HCT116 (cell line): ENCODE measurements around the gene NFATC1. TPM values are rescaled to one million over a fixed set of nuclear protein-coding genes. Genes with fewer than 3 reads are reported as not detected.

Experiments used
- ATAC-seq: fragments of 200-7000 bp; cut with Tn5 transposase; 2 replicates; pipeline ENCODE4 v1.9.1; 2020; ENCODE audit warnings: mild to moderate bottlenecking, moderate library complexity
- BruUV-seq: library from RNA; stranded (reverse); fragments of 400-500 nt; replicated peaks from 2 replicates; lab custom pipeline; 2021; lab: Mats Ljungman, UMichigan
- CTCF ChIA-PET: fragments of 300-600 bp; sonication (Branson Sonifier 250); formaldehyde crosslinking; loops from one replicate; lab custom pipeline; 2021; ENCODE audit warnings: antibody characterized with exemption; lab: Charles Lee
- POLR2A ChIA-PET: fragments of 300-600, 350-600 bp; sonication (Branson Sonifier 250); formaldehyde crosslinking; loops from one replicate; lab custom pipeline; 2021; ENCODE audit warnings: antibody characterized with exemption; lab: Charles Lee
- RAD21 ChIA-PET, 2 experiments: fragments of 300-600 bp; sonication (Branson Sonifier 250); formaldehyde crosslinking; loops; one replicate each; lab custom pipeline; 2023; ENCODE audit warnings: low total read pairs in 2 of 2; ENCODE audit not compliant: uncharacterized antibody in 2 of 2, unreplicated experiment in 2 of 2, low non-redundant PET in 1 of 2; lab: Charles Lee
- DNase-seq: peaks from one replicate; pipeline ENCODE4 v3.0.0-alpha.2; 2010; ENCODE audit warnings: low read depth, low spot score
- H2AFZ ChIP-seq: fragments of 200-600 bp; shearing (Covaris generic), sonication (generic); 2 replicates; pipeline ENCODE4 v1.6.1; 2017; ENCODE audit warnings: low read depth, mixed run types, mixed read lengths, antibody characterized with exemption, low read length; ENCODE audit not compliant: poor library complexity, severe bottlenecking
- H3K27ac ChIP-seq: 2 replicates; pipeline ENCODE4 v1.5.1; 2012; ENCODE audit warnings: low read depth, low read length
- H3K27me3 ChIP-seq: fragments of 200-600 bp; sonication (generic); 2 replicates; pipeline ENCODE4 v1.6.1; 2016; ENCODE audit warnings: mixed run types, low read length, mixed read lengths; ENCODE audit not compliant: insufficient read depth
- H3K36me3 ChIP-seq, 2 experiments: fragments of 200-500 bp in 1 of 2; fragments of 200-600 bp in 1 of 2; sonication (Bioruptor generic) in 1 of 2; sonication (generic) in 1 of 2; 2 replicates each; pipeline versions ENCODE4 v1.5.1 to v1.6.1; 2014 to 2016; ENCODE audit warnings: low read length in 2 of 2, inconsistent platforms in 1 of 2, mixed read lengths in 1 of 2, mixed run types in 1 of 2; ENCODE audit not compliant: insufficient read depth in 2 of 2, control insufficient read depth in 1 of 2
- H3K4me1 ChIP-seq, 2 experiments: fragments of 200-600 bp in 1 of 2; sonication (generic) in 1 of 2; 2 replicates each; pipeline versions ENCODE4 v1.5.1 to v1.6.1; 2012 to 2017; ENCODE audit warnings: low read length in 2 of 2, inconsistent platforms in 1 of 2, mild to moderate bottlenecking in 1 of 2, mixed read lengths in 1 of 2, mixed run types in 1 of 2, moderate library complexity in 1 of 2; ENCODE audit not compliant: insufficient read depth in 2 of 2, control insufficient read depth in 1 of 2
- H3K4me2 ChIP-seq: fragments of 200-600 bp; sonication (generic); 2 replicates; pipeline ENCODE4 v1.6.1; 2017; ENCODE audit warnings: mixed run types, low read length, mixed read lengths
- H3K4me3 ChIP-seq, 2 experiments: fragments of 200-600 bp in 1 of 2; sonication (generic) in 1 of 2; replicated peaks in 1 of 2; 2 replicates each; pipeline ENCODE4 v1.5.1; 2011 to 2016; ENCODE audit warnings: low read length in 2 of 2, control low read depth in 1 of 2, low read depth in 1 of 2, mild to moderate bottlenecking in 1 of 2, mixed read lengths in 1 of 2, mixed run types in 1 of 2
- H3K79me2 ChIP-seq: fragments of 200-600 bp; sonication (generic); 2 replicates; pipeline ENCODE4 v1.6.1; 2017; ENCODE audit warnings: mild to moderate bottlenecking, mixed run types, low read length, moderate library complexity, mixed read lengths; ENCODE audit not compliant: insufficient read depth
- H3K9ac ChIP-seq: fragments of 200-600 bp; sonication (generic); 2 replicates; pipeline ENCODE4 v1.6.1; 2016; ENCODE audit warnings: low read length, mixed read lengths
- H3K9me2 ChIP-seq: fragments of 200-600 bp; sonication (generic), shearing (Covaris generic); 2 replicates; pipeline ENCODE4 v1.6.1; 2017; ENCODE audit warnings: mixed run types, mild to moderate bottlenecking, moderate library complexity; ENCODE audit not compliant: insufficient read depth
- H3K9me3 ChIP-seq, 2 experiments: fragments of 200-500 bp in 1 of 2; fragments of 200-600 bp in 1 of 2; sonication (Bioruptor generic) in 1 of 2; sonication (generic) in 1 of 2; 2 replicates each; pipeline ENCODE4 v1.6.1; 2014 to 2017; ENCODE audit warnings: low read length in 2 of 2, mixed read lengths in 2 of 2, inconsistent platforms in 1 of 2, low read depth in 1 of 2, mild to moderate bottlenecking in 1 of 2, mixed run types in 1 of 2, moderate library complexity in 1 of 2; ENCODE audit not compliant: control insufficient read depth in 1 of 2, insufficient read depth in 1 of 2
- H4K20me1 ChIP-seq: fragments of 200-600 bp; sonication (generic), shearing (Covaris generic); 2 replicates; pipeline ENCODE4 v1.6.1; 2017; ENCODE audit warnings: mixed run types, mild to moderate bottlenecking, moderate library complexity; ENCODE audit not compliant: insufficient read depth
- CBX3 ChIP-seq: IDR thresholded peaks from 2 replicates; pipeline ENCODE4 v1.6.1; 2012; ENCODE audit warnings: low read depth
- ELF1 ChIP-seq: IDR thresholded peaks from 2 replicates; pipeline ENCODE4 v1.6.1; 2012; ENCODE audit warnings: low read depth, borderline replicate concordance
- EZH2 ChIP-seq: fragments of 200-600 bp; sonication (generic); IDR thresholded peaks from 2 replicates; pipeline ENCODE4 v1.6.1; 2017; ENCODE audit warnings: antibody characterized with exemption, mixed run types
- EZH2phosphoT487 ChIP-seq: fragments of 200-600 bp; IDR thresholded peaks from 2 replicates; pipeline ENCODE4 v1.6.1; 2018; ENCODE audit warnings: antibody characterized with exemption, borderline replicate concordance
- JUND ChIP-seq: IDR thresholded peaks from 2 replicates; pipeline ENCODE4 v1.6.1; 2012
- POLR2A ChIP-seq: IDR thresholded peaks from 2 replicates; pipeline ENCODE4 v1.7.0; 2011; ENCODE audit warnings: borderline replicate concordance; ENCODE audit not compliant: insufficient read depth, insufficient read length; ENCODE audit errors: extremely low read depth
- POLR2AphosphoS5 ChIP-seq: IDR thresholded peaks from 2 replicates; pipeline ENCODE4 v1.6.1; 2011; ENCODE audit warnings: mild to moderate bottlenecking, low read depth, low read length, moderate library complexity
- RAD21 ChIP-seq: IDR thresholded peaks from 2 replicates; pipeline ENCODE4 v1.6.1; 2012; ENCODE audit warnings: low read depth, mild to moderate bottlenecking
- SIN3A ChIP-seq: IDR thresholded peaks from 2 replicates; pipeline ENCODE4 v1.6.1; 2012; ENCODE audit warnings: low read depth
- TCF7L2 ChIP-seq: IDR thresholded peaks from 2 replicates; pipeline ENCODE4 v1.7.0; 2011; ENCODE audit warnings: borderline replicate concordance, inconsistent platforms; ENCODE audit not compliant: insufficient read depth, insufficient read length; ENCODE audit errors: extremely low read depth
- ZFX ChIP-seq: fragments of 450-650 bp; IDR thresholded peaks from 2 replicates; pipeline ENCODE4 v1.6.1; 2017
- intact Hi-C: fragments of 100-400 bp; cut with micrococcal nuclease; formaldehyde crosslinking; loops from 2 replicates; pipeline ENCODE4 v1.10.0; 2022
- total RNA-seq: library from RNA; stranded (reverse); gene quantifications from one replicate; pipeline ENCODE4 v1.2.1, GENCODE V29; 2021; ENCODE audit not compliant: unreplicated experiment
- TF ChIP-seq, protein P1 (sequence below): IDR thresholded peaks from 2 replicates; pipeline ENCODE4 v1.6.1; 2012
- TF ChIP-seq, protein P2 (sequence below): IDR thresholded peaks from 2 replicates; pipeline ENCODE4 v1.6.1; 2012; ENCODE audit warnings: low read depth
- TF ChIP-seq, protein P3 (sequence below), 3 experiments: fragments of 200-600 bp in 1 of 3; sonication (generic) in 1 of 3; IDR thresholded peaks in 2 of 3; conservative IDR thresholded peaks in 1 of 3; 2 replicates each; pipeline ENCODE4 v1.5.1; 2012 to 2017; ENCODE audit warnings: low read depth in 2 of 3, low read length in 2 of 3, antibody characterized with exemption in 1 of 3, borderline replicate concordance in 1 of 3, control low read depth in 1 of 3, mild to moderate bottlenecking in 1 of 3, mixed read lengths in 1 of 3, mixed run types in 1 of 3, moderate library complexity in 1 of 3; ENCODE audit not compliant: insufficient read depth in 1 of 3

Gene NFATC1
- total RNA-seq, 1 experiment from 2014 or later = 20.8 TPM

DNA sequence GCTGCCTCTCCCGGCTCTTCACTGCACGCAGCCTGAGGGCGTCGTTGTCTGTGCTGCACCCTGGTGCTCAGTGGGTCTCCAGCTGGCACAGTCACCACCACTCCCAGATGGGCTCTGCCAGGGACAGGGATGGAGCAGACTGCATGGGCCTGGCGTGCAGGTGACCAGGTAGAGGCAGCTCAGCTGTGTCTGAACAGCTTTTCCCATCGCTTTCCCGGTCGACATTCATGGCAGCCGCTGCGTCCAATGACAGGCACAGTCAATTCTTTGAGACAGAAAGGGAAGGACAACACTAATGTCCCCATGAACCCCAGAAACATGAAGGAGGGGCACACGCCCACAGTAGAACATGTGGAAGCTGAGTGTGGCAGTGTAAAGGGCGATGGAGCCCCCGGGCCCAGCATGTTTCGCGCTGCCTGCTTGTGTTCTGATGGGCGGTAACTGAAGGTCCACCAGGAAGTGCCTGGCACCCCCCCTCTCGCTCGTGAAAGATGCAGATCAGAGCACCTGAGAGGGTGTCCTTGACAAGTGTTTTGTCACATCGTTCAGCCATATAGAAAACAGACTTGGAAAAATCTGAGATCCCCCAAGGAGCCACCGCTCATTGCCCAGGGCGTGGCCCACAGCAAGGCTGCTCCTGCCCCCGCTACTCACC is 122.4 kb downstream of the NFATC1 start (continued):
- TF ChIP-seq ELF1 = no peak
- no peak for TF ChIP-seq JUND
- TF ChIP-seq, protein P1, sequence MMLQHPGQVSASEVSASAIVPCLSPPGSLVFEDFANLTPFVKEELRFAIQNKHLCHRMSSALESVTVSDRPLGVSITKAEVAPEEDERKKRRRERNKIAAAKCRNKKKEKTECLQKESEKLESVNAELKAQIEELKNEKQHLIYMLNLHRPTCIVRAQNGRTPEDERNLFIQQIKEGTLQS = no peak
- TF ChIP-seq SIN3A = no peak
- TF ChIP-seq POLR2AphosphoS5 = no peak
- TF ChIP-seq, protein P2, sequence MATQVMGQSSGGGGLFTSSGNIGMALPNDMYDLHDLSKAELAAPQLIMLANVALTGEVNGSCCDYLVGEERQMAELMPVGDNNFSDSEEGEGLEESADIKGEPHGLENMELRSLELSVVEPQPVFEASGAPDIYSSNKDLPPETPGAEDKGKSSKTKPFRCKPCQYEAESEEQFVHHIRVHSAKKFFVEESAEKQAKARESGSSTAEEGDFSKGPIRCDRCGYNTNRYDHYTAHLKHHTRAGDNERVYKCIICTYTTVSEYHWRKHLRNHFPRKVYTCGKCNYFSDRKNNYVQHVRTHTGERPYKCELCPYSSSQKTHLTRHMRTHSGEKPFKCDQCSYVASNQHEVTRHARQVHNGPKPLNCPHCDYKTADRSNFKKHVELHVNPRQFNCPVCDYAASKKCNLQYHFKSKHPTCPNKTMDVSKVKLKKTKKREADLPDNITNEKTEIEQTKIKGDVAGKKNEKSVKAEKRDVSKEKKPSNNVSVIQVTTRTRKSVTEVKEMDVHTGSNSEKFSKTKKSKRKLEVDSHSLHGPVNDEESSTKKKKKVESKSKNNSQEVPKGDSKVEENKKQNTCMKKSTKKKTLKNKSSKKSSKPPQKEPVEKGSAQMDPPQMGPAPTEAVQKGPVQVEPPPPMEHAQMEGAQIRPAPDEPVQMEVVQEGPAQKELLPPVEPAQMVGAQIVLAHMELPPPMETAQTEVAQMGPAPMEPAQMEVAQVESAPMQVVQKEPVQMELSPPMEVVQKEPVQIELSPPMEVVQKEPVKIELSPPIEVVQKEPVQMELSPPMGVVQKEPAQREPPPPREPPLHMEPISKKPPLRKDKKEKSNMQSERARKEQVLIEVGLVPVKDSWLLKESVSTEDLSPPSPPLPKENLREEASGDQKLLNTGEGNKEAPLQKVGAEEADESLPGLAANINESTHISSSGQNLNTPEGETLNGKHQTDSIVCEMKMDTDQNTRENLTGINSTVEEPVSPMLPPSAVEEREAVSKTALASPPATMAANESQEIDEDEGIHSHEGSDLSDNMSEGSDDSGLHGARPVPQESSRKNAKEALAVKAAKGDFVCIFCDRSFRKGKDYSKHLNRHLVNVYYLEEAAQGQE = no peak
- no peak for TF ChIP-seq CBX3
- TF ChIP-seq ZFX = no peak
- TF ChIP-seq TCF7L2 = no peak
- TF ChIP-seq EZH2phosphoT487 = no peak
- TF ChIP-seq POLR2A = no peak
- no peak for TF ChIP-seq RAD21
- TF ChIP-seq, all 23 proteins: peak for 0

DNA sequence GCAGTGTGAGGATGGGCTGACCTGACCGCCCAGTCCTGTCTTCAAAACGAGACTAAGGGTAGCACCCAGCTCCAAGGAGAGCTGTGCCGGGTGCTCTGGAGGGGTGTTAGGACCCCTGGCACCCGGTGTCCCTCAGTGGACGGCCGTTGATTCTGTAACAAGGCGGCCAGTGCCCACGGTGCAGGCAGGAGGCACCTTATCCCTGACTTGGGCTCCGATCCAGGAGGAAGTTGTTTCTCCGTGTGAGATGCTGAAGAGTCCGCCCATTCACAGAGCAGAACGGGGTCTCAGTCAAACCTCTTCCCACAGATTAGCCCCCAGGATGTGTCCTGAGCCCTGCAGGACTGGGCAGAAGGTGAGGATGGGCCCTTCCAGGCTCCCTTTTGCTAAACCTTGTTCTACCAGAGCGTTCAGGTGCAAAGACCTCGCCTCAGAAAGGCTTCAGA is 123.0 kb downstream of the NFATC1 start:
- intact Hi-C loops = no loop called here

More for the DNA sequence above, 123.0 kb downstream of the NFATC1 start:
- H2AFZ ChIP-seq = no peak overlapping the region
- BruUV-seq = no TSS peak
- H3K4me1 ChIP-seq = no peaks in the 10 kb centered on the region
- ChIA-PET POLR2A (no interaction called here), RAD21 (no interaction called here), CTCF (no interaction called here)
- no peaks in the 10 kb centered on the region for H3K9me3 ChIP-seq
- H3K79me2 ChIP-seq = no peaks in the 10 kb centered on the region
- ATAC-seq (no peak), DNase-seq (no peak)
- H3K9ac ChIP-seq = no peak overlapping the region
- no peak overlapping the region for H3K27ac ChIP-seq
- no peak overlapping the region for H3K4me3 ChIP-seq
- no peaks in the 10 kb centered on the region for H3K9me2 ChIP-seq
- no peak overlapping the region for H3K4me2 ChIP-seq
- TF ChIP-seq EZH2 (no peak), POLR2A (no peak), EZH2phosphoT487 (no peak)
- TF ChIP-seq, protein P3, sequence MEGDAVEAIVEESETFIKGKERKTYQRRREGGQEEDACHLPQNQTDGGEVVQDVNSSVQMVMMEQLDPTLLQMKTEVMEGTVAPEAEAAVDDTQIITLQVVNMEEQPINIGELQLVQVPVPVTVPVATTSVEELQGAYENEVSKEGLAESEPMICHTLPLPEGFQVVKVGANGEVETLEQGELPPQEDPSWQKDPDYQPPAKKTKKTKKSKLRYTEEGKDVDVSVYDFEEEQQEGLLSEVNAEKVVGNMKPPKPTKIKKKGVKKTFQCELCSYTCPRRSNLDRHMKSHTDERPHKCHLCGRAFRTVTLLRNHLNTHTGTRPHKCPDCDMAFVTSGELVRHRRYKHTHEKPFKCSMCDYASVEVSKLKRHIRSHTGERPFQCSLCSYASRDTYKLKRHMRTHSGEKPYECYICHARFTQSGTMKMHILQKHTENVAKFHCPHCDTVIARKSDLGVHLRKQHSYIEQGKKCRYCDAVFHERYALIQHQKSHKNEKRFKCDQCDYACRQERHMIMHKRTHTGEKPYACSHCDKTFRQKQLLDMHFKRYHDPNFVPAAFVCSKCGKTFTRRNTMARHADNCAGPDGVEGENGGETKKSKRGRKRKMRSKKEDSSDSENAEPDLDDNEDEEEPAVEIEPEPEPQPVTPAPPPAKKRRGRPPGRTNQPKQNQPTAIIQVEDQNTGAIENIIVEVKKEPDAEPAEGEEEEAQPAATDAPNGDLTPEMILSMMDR (IDR thresholded peaks at IDR 0.05 in 2 of 3, conservative IDR thresholded peaks at IDR 0.05 in 1 of 3; ENCODE audit: borderline replicate concordance in 1 of 3, insufficient read depth in 1 of 3, low read depth in 2 of 3, low read length in 2 of 3) = no peak
- H3K36me3 ChIP-seq = no peaks in the 10 kb centered on the region
- no peaks in the 10 kb centered on the region for H4K20me1 ChIP-seq
- H3K27me3 ChIP-seq = no peaks in the 10 kb centered on the region
